DMS53 (cell line): Measurements from ENCODE around the gene IFT122.

Experiments
- DNase-seq: peaks from one replicate; lab custom pipeline; 2025; lab: John Stamatoyannopoulos, UW

IFT122 gene

GRCh38 chr3:129416415-129416814 is 23.6 kb upstream of the IFT122 start:
- no peak for DNase-seq

- peak; percentile 2 for DNase-seq
Measured at GRCh38 chr3:129417326-129417725, 22.7 kb upstream of the IFT122 start.

GRCh38 chr3:129418041-129418973 is 21.7 kb upstream of the IFT122 start:
- DNase-seq = no peak

DNA sequence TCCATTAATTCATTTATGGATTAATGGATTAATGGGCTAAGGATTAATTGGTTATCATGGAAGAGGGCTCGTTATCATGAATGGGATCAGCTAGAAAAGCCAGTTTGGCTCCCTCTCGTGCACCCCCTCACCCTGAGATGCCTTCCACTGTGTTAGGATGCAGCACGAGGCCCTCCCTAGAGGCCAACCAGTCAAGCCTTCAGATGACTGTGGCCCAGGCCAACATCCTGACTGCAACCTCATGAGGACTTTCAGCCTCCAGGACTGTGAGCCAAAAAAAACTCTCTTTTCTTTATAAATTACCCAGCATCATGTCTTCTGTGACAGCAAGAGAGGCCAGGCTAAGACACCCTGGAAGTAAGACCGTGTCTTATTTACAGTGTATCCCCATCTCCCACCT is 20.5 kb upstream of the IFT122 start:
- DNase-seq = no peak

- DNase-seq = no peak
Measured at GRCh38 chr3:129421236-129421883, 18.7 kb upstream of the IFT122 start.

GRCh38 chr3:129421988-129422745 is 17.9 kb upstream of the IFT122 start:
- DNase-seq = no peak

DNA sequence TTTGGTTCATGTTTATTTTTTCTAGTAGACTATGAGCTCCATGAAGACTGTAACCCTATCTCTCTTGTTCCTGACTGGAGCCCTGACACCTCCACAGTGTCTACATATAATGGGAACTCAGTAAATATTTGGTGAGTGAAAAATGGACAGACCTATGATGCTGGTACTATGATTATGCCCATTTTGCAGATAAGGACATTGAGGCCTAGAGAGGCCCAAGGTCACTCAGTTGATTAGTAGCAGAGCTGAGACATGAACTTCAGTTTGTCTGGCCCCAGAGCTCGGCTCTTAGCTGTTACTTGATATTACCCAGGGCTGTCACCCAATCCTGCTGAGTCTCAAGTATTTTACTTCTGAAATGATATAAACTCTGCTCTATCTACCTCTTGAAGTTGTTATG is 17.1 kb upstream of the IFT122 start:
- no peak for DNase-seq

DNA sequence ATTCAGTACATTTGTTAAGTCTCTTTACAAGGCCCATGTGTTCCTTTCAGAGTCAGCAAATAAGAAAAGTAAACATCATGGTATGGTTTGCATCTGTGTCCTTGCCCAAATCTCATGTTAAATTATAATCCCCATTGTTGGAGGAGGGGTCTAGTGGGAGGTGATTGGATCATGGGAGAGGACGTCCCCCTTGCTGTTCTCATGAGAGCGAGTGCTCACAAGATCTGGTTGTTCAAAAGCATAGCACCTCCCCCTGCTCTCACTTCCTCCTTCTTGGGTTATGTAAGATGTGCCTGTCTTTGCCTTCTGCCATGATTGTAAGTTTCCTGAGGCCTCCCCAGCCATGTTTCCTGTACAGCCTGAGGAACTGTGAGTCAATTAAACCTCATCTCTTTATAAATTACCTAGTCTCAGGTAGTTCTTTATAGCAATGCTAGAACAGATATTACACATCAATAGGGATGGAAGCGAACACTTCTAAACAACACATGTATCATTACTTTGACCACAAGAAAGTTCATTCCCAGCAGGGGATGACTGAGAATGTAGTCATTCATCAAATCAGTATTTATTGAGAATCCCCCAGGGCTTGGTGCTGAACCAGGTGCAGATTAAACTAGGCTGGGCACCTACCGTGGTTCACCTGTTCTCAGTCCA is 15.7 kb upstream of the IFT122 start:
- DNase-seq = peak; percentile 28

DNA sequence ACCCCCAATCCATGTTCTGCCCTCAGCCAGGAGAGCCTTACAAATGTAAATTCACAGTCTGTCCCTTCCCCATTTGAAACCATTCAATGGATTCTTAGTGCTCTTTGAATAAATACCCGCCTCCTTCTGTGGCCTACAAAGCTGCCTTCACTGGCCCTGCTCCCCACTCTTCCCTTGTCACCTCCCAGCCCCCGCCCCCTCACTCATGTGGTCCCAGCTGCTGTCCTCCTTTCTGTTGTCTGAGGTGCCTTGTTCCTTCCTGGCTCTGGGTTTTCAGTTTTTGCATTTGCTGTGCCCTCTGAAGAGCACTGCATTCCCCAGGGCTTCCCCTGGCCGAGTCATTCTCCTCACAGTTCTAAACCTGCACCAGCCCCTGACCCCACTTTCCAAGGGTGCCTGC is 14.8 kb upstream of the IFT122 start:
- DNase-seq = no peak

DNA sequence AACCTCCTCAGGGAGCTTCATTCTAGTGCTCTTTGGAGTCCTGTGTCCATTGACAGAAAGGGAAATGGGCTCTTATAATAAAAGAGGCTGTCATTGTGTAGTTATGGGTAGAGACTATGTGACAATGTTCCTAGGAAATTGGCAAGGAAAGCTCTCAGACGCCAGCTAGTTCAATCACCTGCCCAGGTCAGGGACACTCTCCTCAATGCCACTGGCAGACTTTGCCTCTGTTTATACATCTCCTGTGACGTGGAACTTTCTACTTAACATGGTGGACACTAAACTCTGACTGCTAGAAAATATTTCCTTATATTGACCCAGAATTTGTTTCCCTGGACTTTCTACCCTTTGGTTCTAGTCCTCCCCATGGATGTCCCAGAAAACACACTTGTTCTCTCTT is 14.4 kb upstream of the IFT122 start:
- no peak for DNase-seq

- peak; percentile 37 for DNase-seq
Measured at GRCh38 chr3:129428007-129428375, 12.0 kb upstream of the IFT122 start.

DNA sequence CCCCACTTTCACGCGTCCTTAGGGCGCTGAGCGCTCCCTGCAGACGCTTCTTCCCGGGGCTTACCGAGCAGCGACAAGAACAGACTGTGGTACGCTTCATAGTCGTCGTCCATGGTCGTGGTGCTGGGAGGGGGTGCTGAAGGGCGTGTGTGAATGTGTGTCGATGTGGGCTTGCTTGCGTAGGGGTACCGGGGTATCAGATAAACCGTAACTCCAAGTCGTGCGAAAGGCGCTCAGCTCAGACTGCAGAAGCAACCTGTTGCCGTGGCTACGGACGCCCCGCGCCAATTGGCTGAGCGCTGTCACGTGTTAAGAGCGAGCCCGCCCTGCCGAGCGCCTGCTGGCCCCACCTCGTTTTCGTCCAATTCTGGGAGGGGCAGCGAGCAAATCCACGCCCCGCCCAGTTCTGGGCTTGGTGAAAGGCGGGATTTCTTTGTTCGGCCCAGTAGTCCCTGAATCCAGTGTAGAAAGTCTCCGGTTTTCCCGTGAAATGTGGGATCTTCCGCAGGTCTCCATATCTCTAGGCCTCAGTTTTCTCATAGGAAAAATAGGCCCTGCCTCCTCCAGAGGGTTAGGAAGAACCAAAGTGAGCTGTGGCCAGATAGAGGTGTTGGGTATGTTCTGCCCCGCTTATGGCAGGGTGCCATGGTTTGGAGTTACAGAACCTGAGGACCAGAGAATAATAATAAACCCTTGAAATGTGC is 11.5 kb upstream of the IFT122 start, which contains the start of gene EFCAB12:
TSS of gene EFCAB12 (minus strand) at position 261 of the 704 bp plus-strand sequence. CDS start at position 113, 148 bp downstream.
- peak; percentile 94 for DNase-seq

DNA sequence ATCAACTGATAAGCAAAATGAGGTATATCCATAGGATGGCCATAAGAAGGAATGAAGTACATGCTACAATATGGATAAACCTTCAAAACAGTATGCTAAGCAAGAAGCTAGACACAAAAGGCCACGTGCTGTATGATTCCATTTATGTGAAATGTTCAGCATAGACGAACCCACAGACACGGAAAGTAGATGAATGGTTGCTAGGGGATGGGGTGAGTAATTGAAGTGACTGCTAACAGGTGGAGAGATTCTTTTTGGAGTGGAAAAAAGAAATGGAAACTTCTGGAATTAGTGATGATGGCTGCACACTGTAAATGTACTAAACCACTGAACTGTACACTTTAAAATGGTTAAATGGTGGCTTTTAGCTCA is 11.0 kb upstream of the IFT122 start:
- DNase-seq = peak; percentile 50

- peak; percentile 17 for DNase-seq
Measured at GRCh38 chr3:129429602-129430001, 10.4 kb upstream of the IFT122 start.

DNA sequence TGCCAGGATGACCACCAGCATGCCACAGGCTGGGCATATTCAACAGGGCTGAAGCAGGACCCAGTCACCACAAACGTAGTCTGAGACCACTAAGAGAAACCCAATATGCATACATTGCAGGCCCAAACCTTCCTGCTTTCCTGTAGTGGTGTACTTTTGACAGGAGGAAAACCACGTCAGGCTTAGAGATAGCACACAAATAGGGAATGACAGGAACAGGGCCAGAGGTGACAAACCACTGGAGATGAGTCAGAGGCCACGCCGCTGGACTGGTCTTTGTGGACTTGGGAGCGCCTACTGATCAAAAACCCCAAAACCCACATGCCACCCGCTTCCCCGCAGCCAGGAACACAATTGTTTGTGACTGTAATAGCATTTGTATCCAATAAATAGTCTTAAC is 8.0 kb upstream of the IFT122 start:
- no peak for DNase-seq

GRCh38 chr3:129432671-129433070 is 7.4 kb upstream of the IFT122 start:
- no peak for DNase-seq

DNA sequence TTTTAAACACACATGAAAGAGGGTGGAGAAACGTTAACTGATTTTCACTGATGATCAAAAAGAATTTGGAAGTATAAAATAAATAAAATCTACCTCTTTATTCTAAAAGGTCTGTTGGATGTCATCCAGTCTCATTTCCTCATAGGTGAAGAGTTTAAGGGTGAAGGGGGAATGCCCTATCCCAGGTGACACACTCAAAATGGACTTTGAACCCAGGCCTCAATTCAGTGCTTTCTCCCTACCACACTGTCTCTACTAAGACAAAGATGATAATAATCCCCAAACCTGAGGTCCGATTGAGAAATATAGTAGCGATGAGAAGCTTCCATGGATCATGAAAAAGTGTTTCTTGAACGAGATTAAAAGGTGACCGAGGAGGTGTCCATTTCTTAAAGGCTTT is 6.5 kb upstream of the IFT122 start:
- DNase-seq = peak; percentile 9

GRCh38 chr3:129434140-129434539 is 5.9 kb upstream of the IFT122 start:
- no peak for DNase-seq

GRCh38 chr3:129435367-129435766 is 4.7 kb upstream of the IFT122 start:
- DNase-seq = no peak

DNA sequence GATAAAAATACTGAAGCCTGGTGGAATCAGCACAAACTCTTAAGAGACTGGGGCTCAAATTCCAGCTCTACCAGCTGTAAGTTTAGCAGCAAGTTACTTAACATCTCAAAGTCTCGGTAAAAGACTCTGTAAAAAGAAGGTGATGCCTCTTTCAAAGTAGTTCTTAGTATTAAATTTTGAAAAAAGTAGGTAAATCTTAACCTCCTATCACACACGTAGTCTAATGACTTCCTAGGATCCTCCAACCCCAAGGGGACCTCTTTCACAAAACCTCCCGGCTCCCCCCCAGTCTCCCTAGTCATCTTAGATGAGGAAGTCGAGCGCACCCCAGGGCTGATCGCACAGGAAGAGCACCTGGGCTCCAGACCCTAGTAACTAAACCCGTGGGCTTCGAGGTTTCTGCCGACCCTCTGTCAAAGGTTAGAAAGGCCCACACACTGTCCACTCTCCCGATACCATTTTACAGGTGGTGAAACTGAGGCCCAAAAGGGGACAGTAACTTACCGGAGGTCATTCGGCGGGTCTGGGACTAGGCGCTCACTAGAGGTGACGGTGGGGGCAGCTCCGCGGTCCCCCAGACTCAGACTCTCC is 703 bp upstream of the IFT122 start:
- DNase-seq = peak; percentile 50

- peak; percentile 40 for DNase-seq
Measured at GRCh38 chr3:129440618-129441190, 680 bp downstream of the IFT122 start.
